Bone marrow (tissue), 2 donors: Measurements from ENCODE around the gene TPRX1.
"Not testable (repeated sequence)": the region's sequence is repeated elsewhere in the genome, so short reads cannot be mapped to it uniquely, and the experiment has no call there.

ENCODE experiments used
- DNase-seq, 2 donors: peaks; one replicate each; lab custom pipeline; 2025; lab: John Stamatoyannopoulos, UW

Gene TPRX1

DNA sequence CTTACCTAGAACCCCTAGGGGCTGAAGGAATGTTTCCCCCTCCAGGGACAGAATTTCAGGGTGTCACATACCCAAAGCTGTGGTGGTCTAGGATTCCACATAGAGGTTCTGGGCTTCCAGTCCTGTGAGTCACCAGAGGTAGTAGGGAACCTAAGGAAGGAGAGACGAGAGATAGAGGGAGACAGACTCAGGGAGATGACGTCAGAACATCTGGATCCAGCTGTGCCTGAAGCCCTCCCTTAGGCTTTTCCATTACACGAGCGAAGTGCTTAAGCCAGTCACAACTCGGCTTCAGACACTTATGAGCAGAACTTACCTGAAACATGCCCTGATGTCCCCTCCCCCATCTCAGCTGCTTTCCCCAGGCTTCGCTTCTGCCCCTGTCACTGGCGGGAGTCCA, 37.7 kb downstream of the TPRX1 start:
- no peak for DNase-seq

DNA sequence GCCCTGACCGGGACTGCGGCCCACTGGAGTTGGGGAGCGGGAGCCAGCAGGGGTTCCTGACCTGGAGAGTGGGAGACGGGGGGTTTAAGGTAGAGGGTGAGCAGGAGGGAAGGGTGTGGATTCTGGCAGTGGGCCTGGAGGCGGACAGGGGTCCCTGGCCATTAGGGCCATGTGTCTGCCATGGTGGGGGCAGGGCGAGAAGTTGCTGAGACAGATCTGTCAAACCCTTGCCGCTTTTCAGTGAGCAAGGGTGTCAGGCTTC, 38.1 kb downstream of the TPRX1 start:
- DNase-seq: no peak

DNA sequence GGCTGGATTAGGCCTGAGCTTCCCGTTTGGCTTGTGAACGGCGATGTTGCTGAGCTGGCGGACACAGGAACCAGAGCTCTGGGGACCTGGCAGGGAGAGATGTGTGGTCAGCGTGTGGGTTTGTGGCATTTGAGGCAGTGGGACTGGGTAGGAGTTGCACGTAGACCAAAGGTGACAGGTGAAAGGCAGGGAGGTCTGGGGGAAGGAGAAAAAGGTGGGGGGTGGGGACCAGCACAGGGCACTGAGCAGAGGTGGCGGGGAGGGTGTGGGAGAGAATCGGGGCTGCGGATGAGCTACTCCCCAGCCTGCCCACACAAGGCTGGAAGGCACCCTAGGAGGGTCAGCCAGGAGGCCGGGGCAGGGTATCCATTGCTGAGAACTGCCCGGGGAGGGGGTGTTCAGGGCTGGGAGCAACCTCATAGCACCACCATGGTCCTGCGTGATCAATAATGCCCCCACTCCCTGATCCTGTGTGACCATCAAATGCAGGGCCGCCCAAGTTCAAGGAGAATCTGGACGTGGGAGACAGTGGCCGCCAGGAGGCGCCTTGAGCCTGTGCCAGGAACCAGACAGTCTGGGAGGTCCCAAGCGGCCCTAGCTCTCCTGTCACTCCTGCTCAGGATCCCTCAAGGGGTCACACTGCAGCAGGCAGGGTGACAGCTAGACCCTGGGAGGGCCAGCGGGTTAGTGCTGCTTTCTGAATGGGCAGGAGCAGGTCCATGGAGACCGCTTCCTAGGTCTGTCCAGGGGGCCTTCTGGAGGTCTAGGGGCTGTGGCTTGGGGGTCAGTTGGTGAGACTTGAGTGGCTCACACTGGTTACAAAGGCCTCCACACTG, 38.6 kb downstream of the TPRX1 start:
- no peak for DNase-seq

DNA sequence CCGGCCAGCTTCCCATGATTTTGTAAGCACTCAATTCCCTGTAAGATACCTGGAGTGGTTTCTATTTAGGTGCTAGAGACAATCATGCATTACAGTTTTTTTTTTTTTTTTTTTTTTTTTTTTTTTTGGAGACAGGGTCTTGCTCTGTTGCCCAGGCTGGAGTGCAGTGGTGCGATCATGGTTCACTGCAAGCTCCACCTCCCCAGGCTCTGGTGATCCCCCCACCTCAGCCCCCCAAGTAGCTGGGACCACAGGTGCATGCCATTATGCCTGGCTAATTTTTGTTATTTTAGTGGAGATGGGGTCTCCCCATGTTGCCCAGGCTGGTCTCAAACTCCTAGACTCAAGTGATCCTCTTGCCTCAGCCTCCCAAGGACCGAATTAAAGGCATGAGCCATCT, 39.6 kb downstream of the TPRX1 start:
- not testable (repeated sequence) for DNase-seq

DNA sequence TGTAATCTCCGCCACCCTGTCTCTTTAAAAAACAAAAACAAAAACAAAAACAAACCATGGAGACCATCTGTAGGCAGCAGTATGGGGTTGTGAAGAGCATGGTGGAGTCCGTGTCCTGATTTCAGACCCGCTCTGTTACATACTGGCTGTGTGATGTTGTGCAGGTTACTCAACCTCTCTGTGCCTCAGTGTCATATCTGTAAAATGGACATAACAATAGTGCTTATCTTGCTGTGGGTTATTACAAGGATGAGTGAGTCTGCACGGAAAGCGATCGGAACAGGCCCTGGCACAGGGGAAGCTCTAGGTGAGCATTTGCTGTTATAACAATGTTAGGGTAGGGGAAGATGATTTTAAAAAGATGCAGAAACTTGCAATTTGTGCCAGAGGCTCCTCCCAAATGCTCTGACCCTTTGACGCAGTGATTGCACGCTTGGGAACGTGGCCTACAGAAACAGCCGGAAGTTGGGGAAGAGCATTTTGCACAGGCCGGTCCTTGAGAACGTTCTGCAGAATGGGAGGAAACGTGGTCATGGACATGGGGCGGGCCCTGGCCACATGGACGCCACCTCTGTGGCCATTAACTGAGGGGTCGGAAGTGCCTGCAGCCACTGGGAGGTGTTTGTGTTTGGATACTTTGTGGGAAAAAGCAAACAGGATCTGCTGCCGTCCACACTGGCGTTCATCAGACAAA, 41.6 kb downstream of the TPRX1 start:
- DNase-seq: no peak

DNA sequence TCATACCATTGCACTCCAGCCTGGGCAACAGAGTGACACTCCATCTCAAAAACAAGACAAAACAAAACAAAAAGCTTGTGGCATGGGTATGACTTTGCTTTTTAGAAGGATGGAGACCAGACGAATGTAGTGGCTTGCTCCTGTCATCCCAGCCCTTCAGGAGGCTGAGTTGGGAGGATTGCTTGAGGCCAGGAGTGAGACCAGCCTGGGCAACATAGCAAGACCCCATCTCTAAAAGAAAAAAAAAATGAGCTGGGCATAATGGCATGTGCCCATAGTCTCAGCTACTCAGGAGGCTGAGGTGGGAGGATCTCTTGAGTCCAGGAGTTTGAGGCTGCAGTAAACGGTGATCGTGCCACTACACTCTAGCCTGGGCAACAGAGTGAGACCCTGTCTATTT, 42.2 kb downstream of the TPRX1 start:
- DNase-seq: no peak

DNA sequence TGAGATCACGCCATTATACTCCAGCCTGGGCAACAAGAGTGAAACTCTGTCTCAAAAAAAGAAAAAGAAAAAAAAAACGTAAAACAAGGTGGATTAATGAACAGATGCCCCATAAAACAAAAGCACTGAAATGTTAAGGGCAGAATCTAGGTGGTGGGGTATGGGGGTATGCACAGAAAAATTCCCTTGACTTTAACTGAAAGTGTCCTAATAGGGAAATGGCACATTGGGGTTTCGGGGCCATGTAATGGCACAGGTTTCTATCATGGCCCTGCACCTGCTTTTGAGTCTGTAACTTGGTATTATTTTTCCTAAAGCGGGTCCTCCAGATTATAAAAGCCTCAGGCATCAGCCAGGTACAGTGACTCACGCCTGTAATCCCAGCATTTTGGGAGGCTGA, 42.8 kb downstream of the TPRX1 start:
- DNase-seq: no peak

DNA sequence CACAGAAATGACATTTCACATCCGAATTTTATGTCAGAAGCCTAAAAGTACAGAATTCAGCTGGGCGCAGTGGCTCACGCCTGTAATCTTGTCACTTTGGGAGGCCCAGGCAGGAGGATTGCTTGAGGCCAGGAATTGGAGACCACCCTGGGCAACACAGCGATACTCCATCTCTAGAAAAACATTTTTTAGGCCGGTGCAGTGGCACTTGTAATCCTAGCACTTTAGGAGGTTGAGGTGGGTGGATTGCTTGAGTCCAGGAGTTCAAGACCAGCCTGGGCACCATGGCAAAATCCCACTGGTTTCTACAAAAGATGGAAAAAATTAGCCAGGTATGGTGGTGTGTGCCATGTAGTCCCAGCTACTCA, 43.7 kb downstream of the TPRX1 start:
- DNase-seq: no peak

DNA sequence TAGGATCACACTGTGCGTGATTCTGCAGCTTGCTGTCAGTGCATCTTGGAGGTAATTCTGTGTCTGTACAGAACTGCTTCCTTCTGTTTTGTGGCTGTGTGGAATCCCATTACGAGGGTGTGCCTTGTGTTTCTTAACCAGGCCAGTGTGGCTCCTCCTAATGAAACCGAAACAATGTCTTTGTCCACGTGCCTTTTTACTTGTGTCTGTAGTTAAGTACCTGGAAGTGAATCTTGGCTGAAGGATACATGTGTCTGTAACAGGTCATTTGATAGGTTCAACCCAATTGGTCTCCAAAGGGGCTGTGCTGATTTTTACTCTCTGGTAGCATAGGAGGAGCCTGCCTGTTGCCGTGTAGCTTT, 45.9 kb downstream of the TPRX1 start:
- DNase-seq: no peak

DNA sequence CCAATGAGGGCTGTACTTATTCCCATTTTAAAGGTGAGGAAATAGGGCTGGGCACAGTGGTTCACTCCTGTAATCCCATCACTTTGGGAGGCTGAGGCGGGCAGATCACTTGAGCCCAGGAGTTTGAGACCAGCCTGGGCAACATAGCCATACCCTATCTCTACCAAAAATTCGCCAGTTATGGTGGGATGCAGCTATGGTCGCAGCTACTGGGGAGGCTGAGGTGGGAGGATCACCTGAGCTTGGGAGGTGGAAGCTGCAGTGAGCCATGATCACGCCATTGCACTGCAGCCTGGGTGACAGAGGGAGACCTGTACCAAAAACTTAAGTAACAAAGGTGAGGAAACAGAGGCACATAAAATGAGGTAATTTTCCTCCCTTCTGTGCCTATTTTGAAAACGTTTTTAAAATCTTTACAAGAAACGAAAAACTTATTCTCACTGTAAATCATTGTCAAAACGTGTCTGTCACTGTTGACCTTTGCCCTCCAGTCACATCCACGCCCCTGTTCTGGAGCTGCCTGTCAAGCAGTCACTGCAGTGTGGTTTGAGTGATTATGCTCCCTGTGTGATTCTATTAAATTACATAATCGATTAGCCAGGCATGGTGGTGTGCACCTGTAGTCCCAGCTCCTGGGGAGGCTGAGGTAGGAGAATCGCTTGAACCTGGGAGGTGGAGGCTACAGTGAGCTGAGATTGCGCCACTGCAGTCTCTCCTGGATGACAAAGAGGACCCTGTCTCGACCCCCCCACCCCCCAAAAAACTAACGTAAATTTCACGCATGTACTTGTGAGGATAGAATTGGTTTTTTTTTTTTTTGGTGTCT, 46.5 kb downstream of the TPRX1 start:
- DNase-seq: no peak

DNA sequence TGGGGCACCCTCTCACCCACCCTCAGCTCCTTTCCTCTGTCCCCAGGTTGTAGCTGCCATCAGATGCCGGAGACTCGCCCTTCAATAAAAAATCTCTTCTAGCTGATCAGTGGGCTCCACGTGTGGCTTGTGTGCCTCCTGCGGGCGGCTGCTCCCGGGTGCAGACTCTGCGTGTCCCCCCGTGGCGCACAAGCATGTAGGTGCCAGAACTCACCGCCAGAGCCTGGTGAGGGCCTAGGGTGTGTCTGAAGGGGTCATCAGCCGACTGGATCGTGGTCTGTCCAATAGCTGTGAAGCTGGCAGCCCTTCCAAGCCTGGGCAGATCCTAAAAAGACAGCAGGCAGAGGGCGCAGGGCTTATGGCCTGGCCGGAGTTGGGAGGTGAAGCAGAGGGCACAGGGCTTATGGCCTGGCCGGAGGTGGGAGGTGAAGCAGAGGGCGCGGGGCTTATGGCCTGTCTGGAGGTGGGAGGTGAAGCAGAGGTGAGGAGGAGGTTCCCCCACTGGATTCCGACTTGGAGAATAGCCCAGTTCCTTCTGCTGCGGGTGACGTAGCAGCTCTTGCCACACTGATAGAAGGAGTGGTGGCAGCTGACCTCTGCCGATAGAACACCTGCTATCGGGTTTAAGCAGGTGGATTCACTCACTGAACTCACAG, 47.3 kb downstream of the TPRX1 start:
- no peak for DNase-seq

DNA sequence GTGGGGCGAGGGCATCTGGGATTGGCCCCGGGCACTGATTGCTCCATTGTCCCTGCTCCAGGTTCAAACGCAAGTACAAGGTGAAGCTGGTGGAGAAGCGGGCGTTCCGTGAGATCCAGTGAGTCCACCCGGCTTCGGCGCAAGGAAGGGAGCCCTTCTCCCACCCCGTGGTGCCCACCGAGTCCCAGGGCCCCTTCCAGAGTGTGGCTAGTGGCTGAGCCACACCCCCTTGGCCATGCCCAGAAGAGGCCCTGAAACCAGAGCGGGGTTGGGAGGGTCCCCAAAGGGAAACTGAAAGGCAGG, 47.8 kb downstream of the TPRX1 start:
- DNase-seq: no peak

DNA sequence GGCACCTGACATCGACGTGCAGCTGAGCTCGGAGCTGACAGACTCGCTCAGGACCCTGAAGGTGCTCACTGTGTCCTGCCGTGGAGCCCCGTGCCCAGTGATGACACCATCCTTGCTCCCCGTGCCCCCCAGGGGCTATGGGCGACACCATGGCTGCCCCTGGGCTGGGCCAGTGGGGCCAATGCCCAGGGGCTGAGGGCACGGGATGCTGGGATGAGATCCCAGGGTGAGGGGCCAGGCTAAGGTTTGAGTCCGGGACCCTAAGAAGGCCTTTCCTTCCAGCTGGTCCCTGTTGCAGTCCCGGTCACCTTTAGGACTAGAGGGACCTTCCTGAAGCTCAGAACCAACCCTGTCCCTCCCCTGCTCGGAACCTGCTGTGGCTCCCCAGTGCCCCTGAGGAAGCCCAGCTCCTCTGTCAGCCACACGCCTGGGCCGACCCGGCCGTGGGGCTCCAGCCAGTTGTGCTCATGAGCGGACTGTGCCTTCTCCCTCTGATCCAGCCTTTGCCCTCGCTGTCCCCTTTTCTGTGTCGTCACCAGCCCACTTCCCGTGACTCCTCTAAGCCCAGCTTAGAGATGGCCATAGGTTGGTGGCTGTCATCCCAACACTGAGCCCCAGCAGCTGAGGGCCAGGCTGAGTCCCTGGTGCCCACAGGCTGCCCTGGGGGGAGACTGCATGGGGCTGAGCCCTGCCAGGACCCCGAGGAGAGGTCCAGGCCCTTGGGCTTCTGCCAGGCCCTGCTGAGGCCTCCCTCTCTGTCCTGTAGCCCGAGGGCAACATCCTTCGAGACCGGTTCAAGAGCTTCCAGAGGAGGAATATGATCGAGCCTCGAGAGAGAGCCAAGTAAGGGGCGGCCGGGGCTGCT, 48.4 kb downstream of the TPRX1 start:
- DNase-seq: no peak

DNA sequence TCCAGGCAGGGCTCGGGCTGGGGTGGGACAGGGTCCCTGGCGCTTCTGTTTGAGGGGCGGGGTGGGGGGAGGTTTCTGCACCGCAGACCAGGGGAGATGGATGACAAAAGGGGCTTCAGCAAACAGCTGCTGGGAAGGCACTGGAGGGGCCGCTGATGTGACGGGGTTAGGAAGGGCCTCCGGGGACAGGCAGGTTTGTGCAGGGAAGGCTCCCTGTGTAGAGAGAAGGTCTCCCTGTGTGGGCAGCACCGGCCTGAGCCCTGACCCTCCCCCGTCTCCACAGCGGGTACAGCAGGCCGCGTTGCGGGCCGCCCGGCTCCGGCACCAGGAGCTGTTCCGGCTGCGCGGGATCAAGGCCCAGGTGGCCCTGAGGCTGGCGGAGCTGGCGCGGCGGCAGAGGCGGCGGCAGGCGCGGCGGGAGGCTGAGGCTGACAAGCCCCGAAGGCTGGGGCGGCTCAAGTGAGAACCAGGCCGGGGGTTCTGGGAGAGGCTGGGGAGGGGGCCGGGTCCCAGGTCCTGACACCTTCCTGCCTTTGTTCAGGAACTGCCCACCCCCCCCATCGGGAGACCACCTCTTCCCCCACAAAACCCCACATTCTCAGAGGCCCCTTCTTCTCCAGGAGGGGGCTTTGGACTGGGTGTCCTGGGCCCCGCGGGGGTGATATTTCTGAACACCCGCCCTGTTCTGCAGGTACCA, 49.1 kb downstream of the TPRX1 start:
- no peak for DNase-seq

DNA sequence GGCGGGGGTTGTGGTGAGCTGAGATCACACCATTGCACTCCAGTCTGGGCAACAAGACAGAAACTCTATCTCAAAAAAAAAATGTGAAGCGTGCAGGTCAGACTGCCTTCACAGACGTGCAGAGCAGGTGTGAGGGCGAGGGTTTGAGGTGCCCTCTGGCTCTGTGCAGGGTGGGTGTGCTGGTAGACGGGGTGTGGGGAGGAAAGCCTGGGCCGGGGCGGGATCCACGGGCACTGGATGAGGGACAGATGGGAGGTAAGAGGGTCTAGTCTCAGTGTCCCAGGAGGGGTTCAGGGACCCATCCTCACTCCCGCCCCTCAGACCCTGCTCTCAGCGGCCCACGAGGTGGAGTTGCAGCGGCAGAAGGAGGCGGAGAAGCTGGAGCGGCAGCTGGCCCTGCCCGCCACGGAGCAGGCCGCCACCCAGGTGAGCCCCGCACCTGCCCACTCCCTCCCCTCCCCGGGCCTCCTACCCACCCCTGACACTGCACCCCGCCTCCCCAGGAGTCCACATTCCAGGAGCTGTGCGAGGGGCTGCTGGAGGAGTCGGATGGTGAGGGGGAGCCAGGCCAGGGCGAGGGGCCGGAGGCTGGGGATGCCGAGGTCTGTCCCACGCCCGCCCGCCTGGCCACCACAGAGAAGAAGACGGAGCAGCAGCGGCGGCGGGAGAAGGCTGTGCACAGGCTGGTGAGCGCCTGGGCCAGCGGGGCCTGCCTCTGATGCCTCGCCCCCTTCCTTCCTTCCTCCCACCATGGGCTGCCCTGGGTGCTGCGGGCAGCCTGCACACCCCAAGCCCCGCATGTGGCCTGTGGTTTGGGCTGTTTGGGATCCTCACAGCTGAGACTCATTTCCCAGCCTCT, 49.9 kb downstream of the TPRX1 start:
- no peak for DNase-seq

DNA sequence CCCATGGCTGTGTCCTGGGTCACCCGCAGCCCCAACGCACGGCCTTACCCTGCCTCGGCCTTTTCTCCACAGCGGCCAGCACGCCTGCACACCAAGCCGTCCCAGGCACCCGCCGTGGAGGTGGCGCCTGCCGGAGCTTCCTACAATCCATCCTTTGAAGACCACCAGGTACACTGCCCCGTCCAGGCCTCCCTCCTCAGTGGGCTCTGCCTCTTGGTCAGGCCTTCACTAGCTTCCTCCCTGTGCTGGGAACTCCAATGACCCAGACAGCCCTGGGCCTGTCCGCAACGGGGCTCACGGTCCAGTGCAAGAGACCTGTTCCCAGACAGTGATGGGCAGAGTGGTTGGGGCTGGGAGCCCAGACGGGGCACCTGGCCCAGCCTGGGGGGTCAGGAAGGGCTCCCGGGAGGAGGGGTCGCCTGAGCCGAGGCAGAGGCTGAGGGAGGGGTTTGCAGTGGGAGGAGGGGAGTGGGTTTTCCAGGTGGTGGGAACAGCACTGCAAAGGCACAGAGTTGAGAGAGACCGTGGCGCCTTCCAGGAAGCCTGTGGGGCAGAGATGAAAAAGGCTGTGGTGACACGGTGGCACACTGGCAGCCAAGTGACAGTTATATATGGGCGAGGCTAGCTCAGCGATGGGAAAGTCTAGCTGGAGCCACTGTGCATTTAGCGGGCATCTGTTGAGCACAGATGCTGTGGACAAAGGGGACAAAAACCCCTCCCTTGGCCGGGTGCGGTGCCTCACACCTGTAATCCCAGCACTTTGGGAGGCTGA, 51.7 kb downstream of the TPRX1 start:
- no peak for DNase-seq
